CD4-positive, CD25-positive, alpha-beta regulatory T cell (primary cell): ENCODE measurements around the gene USE1. TPM values are rescaled to one million over a fixed set of nuclear protein-coding genes. Genes with fewer than 3 reads are reported as not detected.

ENCODE experiments used
- ATAC-seq, 2 donors: fragments of 150-1000 bp; cut with Tn5 transposase; one replicate each; pipeline ENCODE4 v1.10.0; 2021; ENCODE audit warnings: low read depth in 2 of 2, moderate number of reproducible peaks in 2 of 2, moderate library complexity in 1 of 2
- DNase-seq, 3 donors: peaks; one replicate each; pipeline versions ENCODE4 v3.0.0 to v3.0.0-alpha.2; 2012 to 2022; ENCODE audit warnings: mixed read lengths in 1 of 3
- H3K27ac ChIP-seq: one replicate; pipeline ENCODE4 v1.7.0; 2013; ENCODE audit warnings: mild to moderate bottlenecking, low read length; ENCODE audit not compliant: insufficient read depth, poor library complexity, severe bottlenecking
- H3K27me3 ChIP-seq: one replicate; pipeline ENCODE4 v1.7.0; 2013; ENCODE audit warnings: low read length; ENCODE audit not compliant: control insufficient read depth, insufficient read depth
- H3K36me3 ChIP-seq: one replicate; pipeline ENCODE4 v1.7.0; 2013; ENCODE audit warnings: mild to moderate bottlenecking, low read length, moderate library complexity; ENCODE audit not compliant: control insufficient read depth, insufficient read depth
- H3K4me1 ChIP-seq: 2 replicates; pipeline ENCODE4 v1.7.0; 2013; ENCODE audit warnings: mild to moderate bottlenecking, low read length; ENCODE audit not compliant: insufficient read depth, control insufficient read depth, poor library complexity, severe bottlenecking
- H3K4me3 ChIP-seq: one replicate; pipeline ENCODE4 v1.7.0; 2013; ENCODE audit warnings: low read depth, mild to moderate bottlenecking, low read length, moderate library complexity
- H3K9me3 ChIP-seq, 2 experiments: 1 replicate in 1 of 2; 2 replicates in 1 of 2; pipeline ENCODE4 v1.7.0; 2013; ENCODE audit warnings: low read length in 2 of 2, mild to moderate bottlenecking in 1 of 2, moderate library complexity in 1 of 2; ENCODE audit not compliant: control insufficient read depth in 2 of 2
- H3K27ac Mint-ChIP-seq, 3 donors: one replicate each; pipeline ENCODE4 v1.8.0; 2020 to 2022; ENCODE audit warnings: mild to moderate bottlenecking in 3 of 3, mixed read lengths in 3 of 3, moderate library complexity in 2 of 3
- H3K27me3 Mint-ChIP-seq: one replicate; pipeline ENCODE4 v1.8.0; 2022; ENCODE audit warnings: mild to moderate bottlenecking, mixed read lengths
- H3K36me3 Mint-ChIP-seq: one replicate; pipeline ENCODE4 v1.8.0; 2020; ENCODE audit warnings: mixed read lengths
- H3K4me1 Mint-ChIP-seq, 4 donors: one replicate each; pipeline ENCODE4 v1.8.0; 2020 to 2022; ENCODE audit warnings: mixed read lengths in 4 of 4, mild to moderate bottlenecking in 1 of 4
- H3K4me3 Mint-ChIP-seq, 4 donors: one replicate each; pipeline ENCODE4 v1.8.0; 2020 to 2022; ENCODE audit warnings: mild to moderate bottlenecking in 4 of 4, mixed read lengths in 4 of 4, moderate library complexity in 3 of 4
- H3K9me3 Mint-ChIP-seq, 7 donors: one replicate each; pipeline ENCODE4 v1.8.0; 2020 to 2022; ENCODE audit warnings: mixed read lengths in 7 of 7, mild to moderate bottlenecking in 3 of 7, moderate library complexity in 2 of 7
- polyA plus RNA-seq, 4 donors: library from polyadenylated mRNA; unstranded; fragments of 300-500 nt; fragmentation: Illumina TruSeq; gene quantifications; one replicate each; pipeline ENCODE4 v1.2.3, GENCODE V29; 2021
- total RNA-seq: library from RNA; stranded (reverse); gene quantifications from one replicate; pipeline ENCODE4 v1.2.3, GENCODE V29; 2022

The USE1 gene
- total and polyA plus RNA-seq, 5 donors from 2014 or later = 27.1 to 53.7 (median 47.6) TPM

DNA sequence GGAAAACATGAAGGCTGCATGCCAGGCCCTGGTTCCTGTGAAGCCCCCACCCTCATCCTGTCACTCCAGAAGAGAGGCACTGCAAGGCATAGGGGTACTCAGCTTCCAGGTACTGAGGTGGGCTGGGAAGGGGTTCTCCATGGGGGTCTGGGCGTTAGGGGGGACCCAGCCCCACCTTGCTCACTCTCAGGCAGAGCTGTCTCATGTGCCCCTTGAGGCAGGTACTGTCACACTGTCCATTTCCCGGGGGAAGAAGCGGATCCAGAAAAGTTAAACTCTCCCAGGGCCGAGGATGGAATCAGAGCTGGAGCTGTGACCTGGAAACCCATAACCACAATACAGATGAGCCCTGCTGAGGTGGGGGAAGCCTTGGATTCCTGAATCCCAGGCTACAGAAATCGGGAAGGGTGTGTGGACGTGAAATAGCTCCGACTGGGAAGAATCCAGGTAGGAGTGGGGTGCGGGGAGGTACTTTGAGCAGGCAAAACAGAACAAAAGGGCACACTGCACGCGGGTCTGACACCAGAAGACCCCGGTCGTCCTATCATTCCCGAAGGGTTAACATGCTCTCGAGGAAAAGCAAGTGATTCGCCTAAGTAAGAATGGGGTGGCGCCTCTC lies 540 bp upstream of the USE1 start:
- Mint-ChIP-seq H3K27ac (peak overlapping the region; percentile 97 to 100 (median 99)), H3K36me3 (peaks cover 27% of the 10 kb centered on the region), H3K4me3 (peak overlapping the region; percentile 90 to 94 (median 92)), H3K4me1 (peaks cover 3 to 20% (median 10%) of the 10 kb centered on the region in 4 donors), H3K27me3 (peaks cover 5% of the 10 kb centered on the region), H3K9me3 (no peaks in the 10 kb centered on the region)
- Histone ChIP-seq H3K36me3 (peaks cover 29% of the 10 kb centered on the region), H3K4me1 (peaks cover 18% of the 10 kb centered on the region), H3K4me3 (peak overlapping the region; percentile 75), H3K9me3 (no peaks in the 10 kb centered on the region), H3K27me3 (no peaks in the 10 kb centered on the region), H3K27ac (peak overlapping the region; percentile 92)
- ATAC-seq = no peak
- DNase-seq = no peak

DNA sequence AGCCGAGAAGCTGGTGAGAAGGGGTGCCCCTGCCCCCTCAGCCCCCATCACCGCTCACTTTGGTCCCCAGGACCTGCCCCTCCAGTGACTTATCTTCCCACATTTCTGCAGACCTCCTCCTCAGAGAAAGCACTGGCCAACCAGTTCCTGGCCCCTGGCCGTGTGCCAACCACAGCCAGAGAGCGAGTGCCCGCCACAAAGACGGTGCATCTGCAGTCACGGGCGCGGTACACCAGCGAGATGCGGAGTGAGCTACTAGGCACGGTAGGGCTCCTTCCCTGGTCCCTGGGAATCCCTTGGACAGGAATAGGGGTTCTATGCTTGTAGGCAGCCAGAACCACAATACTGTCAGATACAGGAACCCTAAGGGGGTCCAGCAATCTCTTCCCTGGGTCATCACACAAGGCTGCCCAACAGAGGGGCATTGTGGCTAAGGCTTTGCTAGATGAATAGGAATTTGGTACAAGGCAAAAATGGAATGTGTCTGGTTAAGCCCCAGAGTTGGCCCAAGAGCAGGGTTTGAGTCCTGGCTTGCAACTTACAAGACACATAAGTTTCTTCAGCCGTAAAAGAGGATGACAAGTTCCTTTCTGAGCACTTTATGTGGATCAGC lies 1.0 kb downstream of the USE1 start:
- Histone ChIP-seq H3K4me1 (peaks cover 18% of the 10 kb centered on the region), H3K4me3 (no peak overlapping the region), H3K27ac (peak overlapping the region; percentile 92), H3K9me3 (no peaks in the 10 kb centered on the region), H3K27me3 (no peaks in the 10 kb centered on the region), H3K36me3 (peaks cover 19% of the 10 kb centered on the region)
- H3K4me1 Mint-ChIP-seq = peaks cover 3 to 20% (median 10%) of the 10 kb centered on the region in 4 donors
- no peak for DNase-seq
- peaks cover 5% of the 10 kb centered on the region for H3K27me3 Mint-ChIP-seq
- peak overlapping the region; percentile 90 to 94 (median 92) for H3K4me3 Mint-ChIP-seq
- peaks cover 29% of the 10 kb centered on the region for H3K36me3 Mint-ChIP-seq
- H3K27ac Mint-ChIP-seq = peak overlapping the region; percentile 93 to 97 (median 95)
- H3K9me3 Mint-ChIP-seq = no peaks in the 10 kb centered on the region
- ATAC-seq = no peak

DNA sequence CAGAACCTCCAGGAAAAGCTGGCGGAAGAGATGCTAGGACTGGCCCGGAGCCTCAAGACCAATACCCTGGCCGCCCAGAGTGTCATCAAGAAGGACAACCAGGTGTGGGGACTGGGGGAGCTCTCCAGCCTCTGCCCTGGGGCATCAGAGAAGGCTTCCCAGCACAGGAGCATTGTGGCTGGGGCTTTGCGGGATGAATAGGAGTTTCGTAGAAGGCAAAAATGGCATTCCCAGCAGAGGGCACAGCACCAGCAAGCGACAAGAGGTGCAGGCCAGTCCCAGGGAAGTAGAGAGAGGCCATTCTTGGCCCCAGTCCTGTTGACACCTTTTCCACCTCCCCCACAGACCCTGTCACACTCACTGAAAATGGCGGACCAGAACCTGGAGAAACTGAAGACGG lies 4.1 kb downstream of the USE1 start:
- H3K27ac Mint-ChIP-seq = no peak overlapping the region
- Histone ChIP-seq H3K27ac (no peak overlapping the region), H3K36me3 (peaks cover 12% of the 10 kb centered on the region), H3K4me3 (no peak overlapping the region), H3K27me3 (no peaks in the 10 kb centered on the region), H3K4me1 (peaks cover 18% of the 10 kb centered on the region), H3K9me3 (no peaks in the 10 kb centered on the region)
- H3K27me3 Mint-ChIP-seq = peaks cover 5% of the 10 kb centered on the region
- no peak for ATAC-seq
- H3K36me3 Mint-ChIP-seq = peaks cover 21% of the 10 kb centered on the region
- H3K9me3 Mint-ChIP-seq = no peaks in the 10 kb centered on the region
- peak overlapping the region in 1 of 4 donors; percentile 86 for H3K4me3 Mint-ChIP-seq
- peaks cover 3 to 19% (median 10%) of the 10 kb centered on the region in 4 donors for H3K4me1 Mint-ChIP-seq
- DNase-seq = no peak

GRCh38 chr19:17220207-17220758 lies 5.1 kb downstream of the USE1 start:
- ATAC-seq (no peak), DNase-seq (no peak)
- Mint-ChIP-seq H3K27ac (no peak overlapping the region), H3K4me1 (peaks cover under 1 to 9% (median 4%) of the 10 kb centered on the region in 4 donors), H3K9me3 (no peaks in the 10 kb centered on the region), H3K4me3 (peak overlapping the region in 1 of 4 donors; percentile 75), H3K36me3 (peaks cover 18% of the 10 kb centered on the region), H3K27me3 (no peaks in the 10 kb centered on the region)
- no peak overlapping the region for H3K27ac ChIP-seq
- peaks cover 12% of the 10 kb centered on the region for H3K36me3 ChIP-seq
- H3K9me3 ChIP-seq = no peaks in the 10 kb centered on the region
- no peak overlapping the region for H3K4me3 ChIP-seq
- no peaks in the 10 kb centered on the region for H3K27me3 ChIP-seq
- H3K4me1 ChIP-seq = peaks cover 12% of the 10 kb centered on the region

GRCh38 chr19:17225053-17225452 lies 9.9 kb downstream of the USE1 start:
- Histone ChIP-seq H3K4me3 (no peak overlapping the region), H3K4me1 (peaks cover 17% of the 10 kb centered on the region), H3K36me3 (no peaks in the 10 kb centered on the region), H3K27me3 (no peaks in the 10 kb centered on the region), H3K27ac (no peak overlapping the region), H3K9me3 (no peaks in the 10 kb centered on the region)
- H3K4me3 Mint-ChIP-seq = peak overlapping the region in 3 of 4 donors; percentile 73 to 91 (median 90)
- no peak for DNase-seq
- H3K9me3 Mint-ChIP-seq = no peaks in the 10 kb centered on the region
- H3K4me1 Mint-ChIP-seq = peaks cover 0 to 22% (median 10%) of the 10 kb centered on the region in 4 donors
- H3K27me3 Mint-ChIP-seq = peaks cover 5% of the 10 kb centered on the region
- peak overlapping the region in 1 of 3 donors; percentile 95 for H3K27ac Mint-ChIP-seq
- H3K36me3 Mint-ChIP-seq = no peaks in the 10 kb centered on the region
- ATAC-seq = no peak

- ATAC-seq = peak; percentile 90
- Histone ChIP-seq H3K27ac (peak within 1 kb of the TSS; percentile 88), H3K4me1 (peaks cover 17% of the 10 kb centered on the region), H3K27me3 (no peaks in the 10 kb centered on the region), H3K9me3 (no peaks in the 10 kb centered on the region), H3K4me3 (peak within 1 kb of the TSS; percentile 79), H3K36me3 (no peaks in the 10 kb centered on the region)
- Mint-ChIP-seq H3K4me3 (peak within 1 kb of the TSS; percentile 90 to 97 (median 94)), H3K36me3 (no peaks in the 10 kb centered on the region), H3K27me3 (peaks cover 5% of the 10 kb centered on the region), H3K27ac (peak within 1 kb of the TSS; percentile 95 to 99 (median 96)), H3K9me3 (no peaks in the 10 kb centered on the region), H3K4me1 (peaks cover 0 to 22% (median 10%) of the 10 kb centered on the region in 4 donors)
- peak; percentile 95 to 98 (median 97) for DNase-seq
Measured at GRCh38 chr19:17226002-17226933, 11.1 kb downstream of the USE1 start, which contains the start of gene OCEL1. Gene OCEL1 (plus strand): TSS chr19:17226226. CDS start chr19:17226248, 22 bp downstream.

DNA sequence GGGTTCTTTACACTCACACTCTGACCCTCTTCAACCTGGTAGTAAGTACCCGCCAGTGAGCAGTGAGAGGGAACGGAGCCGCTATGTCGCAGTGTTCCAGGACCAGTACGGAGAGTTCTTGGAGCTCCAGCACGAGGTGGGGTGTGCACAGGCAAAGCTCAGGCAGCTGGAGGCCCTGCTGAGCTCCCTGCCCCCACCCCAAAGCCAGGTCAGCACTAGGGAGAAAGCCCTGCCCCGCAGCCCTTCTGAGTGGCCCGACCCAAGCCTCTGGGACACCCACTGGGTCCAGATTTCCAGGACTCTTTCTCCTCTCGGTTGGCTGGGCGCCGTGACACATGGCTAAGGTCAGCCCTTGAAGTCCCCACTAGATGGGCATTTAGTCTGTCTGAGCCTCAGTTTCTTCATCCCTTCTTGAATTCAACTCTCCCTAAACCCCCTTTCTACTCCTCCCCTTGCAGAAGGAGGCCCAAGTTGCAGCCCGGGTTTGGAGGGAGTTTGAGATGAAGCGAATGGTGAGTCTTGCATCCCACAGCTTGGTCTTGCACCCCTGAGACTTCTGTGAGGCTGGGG lies 12.7 kb downstream of the USE1 start:
- peaks cover 17% of the 10 kb centered on the region for H3K4me1 ChIP-seq
- no peaks in the 10 kb centered on the region for H3K27me3 ChIP-seq
- no peaks in the 10 kb centered on the region for H3K36me3 Mint-ChIP-seq
- ATAC-seq (no peak), DNase-seq (no peak)
- peaks cover 6% of the 10 kb centered on the region for H3K36me3 ChIP-seq
- no peaks in the 10 kb centered on the region for H3K9me3 ChIP-seq
- peaks cover 0 to 22% (median 10%) of the 10 kb centered on the region in 4 donors for H3K4me1 Mint-ChIP-seq
- no peak overlapping the region for H3K27ac ChIP-seq
- H3K27me3 Mint-ChIP-seq = peaks cover 5% of the 10 kb centered on the region
- no peak overlapping the region for H3K27ac Mint-ChIP-seq
- H3K9me3 Mint-ChIP-seq = no peaks in the 10 kb centered on the region
- peak overlapping the region in 3 of 4 donors; percentile 90 to 96 (median 91) for H3K4me3 Mint-ChIP-seq
- no peak overlapping the region for H3K4me3 ChIP-seq
